HepG2 (cell line): Measurements from ENCODE around the gene TLL2.

Experiments
- BCLAF1 ChIP-seq: fragments of 450-650 bp; IDR thresholded peaks from 2 replicates; pipeline ENCODE4 v1.6.1; 2017; ENCODE audit warnings: mild to moderate bottlenecking
- BRCA1 ChIP-seq: sonication (generic); formaldehyde crosslinking; IDR thresholded peaks from 2 replicates; pipeline ENCODE4 v1.4.0; 2020; ENCODE audit warnings: missing genetic modification reagents
- CEBPG ChIP-seq: IDR thresholded peaks from 2 replicates; pipeline ENCODE4 v1.6.1; 2016
- EZH2 ChIP-seq: conservative IDR thresholded peaks from 2 replicates; pipeline ENCODE4 v1.6.1; 2012; ENCODE audit warnings: mild to moderate bottlenecking, low read depth, low read length, moderate library complexity
- MYC ChIP-seq: sonication (generic); formaldehyde crosslinking; IDR thresholded peaks from 2 replicates; pipeline ENCODE4 v1.9.0; 2021; ENCODE audit warnings: missing genetic modification reagents, borderline replicate concordance
- NFE2L1 ChIP-seq: sonication (generic); formaldehyde crosslinking; IDR thresholded peaks from 2 replicates; pipeline ENCODE4 v1.4.0; 2020; ENCODE audit warnings: missing genetic modification reagents, mild to moderate bottlenecking, borderline replicate concordance
- RFX1 ChIP-seq: fragments of 450-650 bp; IDR thresholded peaks from 2 replicates; pipeline ENCODE4 v1.6.1; 2017
- RNF2 ChIP-seq: fragments of 450-650 bp; conservative IDR thresholded peaks from 2 replicates; pipeline ENCODE4 v1.6.1; 2016; ENCODE audit warnings: low read depth
- TAF1 ChIP-seq: sonication (generic); formaldehyde crosslinking; IDR thresholded peaks from 2 replicates; pipeline ENCODE4 v1.4.0; 2020; ENCODE audit warnings: missing genetic modification reagents
- TF ChIP-seq, protein P1 (sequence below), 2 experiments: sonication (generic) in 1 of 2; formaldehyde crosslinking in 1 of 2; IDR thresholded peaks; 2 replicates each; pipeline versions ENCODE4 v1.4.0 to v1.6.1; 2018 to 2020; ENCODE audit warnings: missing genetic modification reagents in 2 of 2, borderline replicate concordance in 1 of 2, low read depth in 1 of 2, mild to moderate bottlenecking in 1 of 2, missing biosample characterization in 1 of 2
- TF ChIP-seq, protein P2 (sequence below): sonication (generic); formaldehyde crosslinking; IDR thresholded peaks from 2 replicates; pipeline ENCODE4 v1.5.0; 2020; ENCODE audit warnings: mild to moderate bottlenecking, missing genetic modification reagents, moderate library complexity

DNA sequence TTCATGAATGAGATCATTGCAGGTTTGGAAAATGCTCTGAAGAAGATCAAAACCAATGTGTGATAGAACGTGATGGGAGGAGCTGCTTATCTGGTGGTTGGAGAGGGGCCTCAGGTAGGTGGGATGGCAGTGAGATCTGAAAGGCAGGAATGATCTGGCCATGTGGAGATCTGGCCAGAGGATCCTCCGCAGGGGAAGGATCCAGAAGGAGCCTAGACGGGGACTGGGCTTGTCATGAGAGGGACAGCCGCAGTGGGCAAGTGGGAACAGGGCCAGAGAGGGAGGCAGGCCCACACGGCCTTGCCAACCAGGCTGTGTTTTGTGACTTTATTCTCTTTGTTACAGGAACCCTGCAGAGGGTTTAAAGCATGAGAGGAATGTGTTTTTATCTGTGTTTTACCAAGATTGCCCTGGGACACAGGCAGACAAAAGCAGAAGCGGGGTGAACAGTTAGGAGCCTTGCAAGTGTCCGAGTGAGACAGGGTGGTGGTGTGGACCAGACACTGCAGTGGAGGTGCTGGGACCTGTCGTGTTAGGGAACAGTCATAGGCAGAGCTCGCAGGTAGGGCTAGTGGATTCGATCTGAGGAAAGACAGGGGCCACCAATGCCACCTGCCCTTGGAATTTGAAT lies 66.6 kb downstream of the TLL2 start:
- TF ChIP-seq, protein P1, sequence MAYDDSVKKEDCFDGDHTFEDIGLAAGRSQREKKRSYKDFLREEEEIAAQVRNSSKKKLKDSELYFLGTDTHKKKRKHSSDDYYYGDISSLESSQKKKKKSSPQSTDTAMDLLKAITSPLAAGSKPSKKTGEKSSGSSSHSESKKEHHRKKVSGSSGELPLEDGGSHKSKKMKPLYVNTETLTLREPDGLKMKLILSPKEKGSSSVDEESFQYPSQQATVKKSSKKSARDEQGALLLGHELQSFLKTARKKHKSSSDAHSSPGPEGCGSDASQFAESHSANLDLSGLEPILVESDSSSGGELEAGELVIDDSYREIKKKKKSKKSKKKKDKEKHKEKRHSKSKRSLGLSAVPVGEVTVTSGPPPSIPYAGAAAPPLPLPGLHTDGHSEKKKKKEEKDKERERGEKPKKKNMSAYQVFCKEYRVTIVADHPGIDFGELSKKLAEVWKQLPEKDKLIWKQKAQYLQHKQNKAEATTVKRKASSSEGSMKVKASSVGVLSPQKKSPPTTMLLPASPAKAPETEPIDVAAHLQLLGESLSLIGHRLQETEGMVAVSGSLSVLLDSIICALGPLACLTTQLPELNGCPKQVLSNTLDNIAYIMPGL (CRISPR knock-in tag; IDR thresholded peaks at IDR 0.05; ENCODE audit: borderline replicate concordance in 1 of 2, low read depth in 1 of 2): no peak
- TF ChIP-seq BCLAF1 (no peak), CEBPG (CRISPR knock-in tag) (no peak), BRCA1 (CRISPR knock-in tag) (no peak), NFE2L1 (CRISPR knock-in tag) (no peak), TAF1 (CRISPR knock-in tag) (no peak), RFX1 (no peak), RNF2 (no peak), EZH2 (no peak), MYC (no peak)
- TF ChIP-seq, protein P2, sequence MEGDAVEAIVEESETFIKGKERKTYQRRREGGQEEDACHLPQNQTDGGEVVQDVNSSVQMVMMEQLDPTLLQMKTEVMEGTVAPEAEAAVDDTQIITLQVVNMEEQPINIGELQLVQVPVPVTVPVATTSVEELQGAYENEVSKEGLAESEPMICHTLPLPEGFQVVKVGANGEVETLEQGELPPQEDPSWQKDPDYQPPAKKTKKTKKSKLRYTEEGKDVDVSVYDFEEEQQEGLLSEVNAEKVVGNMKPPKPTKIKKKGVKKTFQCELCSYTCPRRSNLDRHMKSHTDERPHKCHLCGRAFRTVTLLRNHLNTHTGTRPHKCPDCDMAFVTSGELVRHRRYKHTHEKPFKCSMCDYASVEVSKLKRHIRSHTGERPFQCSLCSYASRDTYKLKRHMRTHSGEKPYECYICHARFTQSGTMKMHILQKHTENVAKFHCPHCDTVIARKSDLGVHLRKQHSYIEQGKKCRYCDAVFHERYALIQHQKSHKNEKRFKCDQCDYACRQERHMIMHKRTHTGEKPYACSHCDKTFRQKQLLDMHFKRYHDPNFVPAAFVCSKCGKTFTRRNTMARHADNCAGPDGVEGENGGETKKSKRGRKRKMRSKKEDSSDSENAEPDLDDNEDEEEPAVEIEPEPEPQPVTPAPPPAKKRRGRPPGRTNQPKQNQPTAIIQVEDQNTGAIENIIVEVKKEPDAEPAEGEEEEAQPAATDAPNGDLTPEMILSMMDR (CRISPR knock-in tag): no peak
